A549 (cell line): ENCODE results near the gene FPR2.

Experiments
- CEBPB ChIP-seq, 2 experiments: fragments of >200 bp in 1 of 2; sonication (Bioruptor Twin) in 1 of 2; formaldehyde crosslinking in 1 of 2; IDR thresholded peaks; 2 replicates each; pipeline ENCODE4 v1.6.1; 2012 to 2016
- EP300 ChIP-seq, 2 experiments: fragments of >200 bp; sonication (Bioruptor Twin); formaldehyde crosslinking; IDR thresholded peaks; 2 replicates in 1 of 2; 3 replicates in 1 of 2; pipeline ENCODE4 v1.6.1; 2016 to 2017
- HEYL ChIP-seq: fragments of 250-450 bp; sonication (Bioruptor Pico); IDR thresholded peaks from 2 replicates; pipeline ENCODE4 v1.8.0; 2021; ENCODE audit warnings: mild to moderate bottlenecking, moderate library complexity
- KDM1A ChIP-seq: fragments of 200-600 bp; sonication (generic); IDR thresholded peaks from 2 replicates; pipeline ENCODE4 v1.6.1; 2016; ENCODE audit warnings: low read depth, mild to moderate bottlenecking
- NR3C1 ChIP-seq: fragments of >200 bp; sonication (Bioruptor Twin); formaldehyde crosslinking; IDR thresholded peaks from 3 replicates; pipeline ENCODE4 v1.6.1; 2017
- POLR2A ChIP-seq: IDR thresholded peaks from 2 replicates; pipeline ENCODE4 v1.6.1; 2012; ENCODE audit warnings: mild to moderate bottlenecking, low read length
- POLR2AphosphoS2 ChIP-seq: conservative IDR thresholded peaks from 2 replicates; pipeline ENCODE4 v1.6.1; 2012; ENCODE audit warnings: low read length, improper control_type of control experiment, inconsistent platforms
- RCOR1 ChIP-seq: fragments of 150-350 bp; IDR thresholded peaks from 2 replicates; pipeline ENCODE4 v1.6.1; 2014; ENCODE audit warnings: antibody characterized with exemption, low read length, low read depth
- REST ChIP-seq: fragments of 200-600 bp; sonication (generic); IDR thresholded peaks from 2 replicates; pipeline ENCODE4 v1.6.1; 2016; ENCODE audit warnings: antibody characterized with exemption, mild to moderate bottlenecking, moderate library complexity
- RFX5 ChIP-seq: fragments of 450-650 bp; IDR thresholded peaks from 2 replicates; pipeline ENCODE4 v1.7.1; 2014; ENCODE audit warnings: antibody characterized with exemption, mild to moderate bottlenecking, moderate library complexity
- RNF2 ChIP-seq: fragments of 200-600 bp; sonication (generic); IDR thresholded peaks from 2 replicates; pipeline ENCODE4 v1.6.1; 2016; ENCODE audit warnings: low read depth, mild to moderate bottlenecking, antibody characterized with exemption, moderate library complexity, borderline replicate concordance
- SMC3 ChIP-seq: fragments of >200 bp; sonication (Bioruptor Twin); formaldehyde crosslinking; IDR thresholded peaks from 3 replicates; pipeline ENCODE4 v1.6.1; 2018; ENCODE audit warnings: inconsistent platforms
- USF2 ChIP-seq: fragments of 450-650 bp; IDR thresholded peaks from 2 replicates; pipeline ENCODE4 v1.6.1; 2014; ENCODE audit warnings: antibody characterized with exemption
- TF ChIP-seq, protein P1 (sequence below): fragments of >200 bp; sonication (Bioruptor Twin); formaldehyde crosslinking; IDR thresholded peaks from 3 replicates; pipeline ENCODE4 v1.5.1; 2016

DNA sequence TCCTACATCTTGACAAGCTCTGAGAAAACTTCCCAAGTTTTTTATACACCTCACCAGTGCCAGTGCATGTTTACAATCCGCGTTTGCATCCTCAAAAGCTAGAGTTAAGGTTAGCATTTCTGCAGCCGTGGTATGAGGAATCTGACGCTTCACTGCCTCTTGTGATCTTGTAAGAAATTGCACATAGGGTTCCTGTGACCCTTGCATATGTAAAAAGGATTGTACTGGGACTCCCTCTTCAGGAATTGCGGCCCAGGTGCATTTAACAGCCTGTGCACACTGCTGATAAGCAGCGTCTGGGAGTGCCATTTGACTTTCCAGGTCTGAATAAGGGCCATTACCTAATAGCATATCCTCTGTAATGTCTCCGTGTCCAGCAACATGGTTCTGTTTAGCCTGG lies 49.2 kb downstream of the FPR2 start:
- TF ChIP-seq EP300 (IDR thresholded peaks at IDR 0.05) (no peak), USF2 (no peak), NR3C1 (no peak), HEYL (no peak), REST (no peak), SMC3 (no peak), RFX5 (no peak), RNF2 (no peak), POLR2A (no peak), CEBPB (IDR thresholded peaks at IDR 0.05) (no peak), KDM1A (no peak), POLR2AphosphoS2 (no peak), RCOR1 (no peak)
- TF ChIP-seq, protein P1, sequence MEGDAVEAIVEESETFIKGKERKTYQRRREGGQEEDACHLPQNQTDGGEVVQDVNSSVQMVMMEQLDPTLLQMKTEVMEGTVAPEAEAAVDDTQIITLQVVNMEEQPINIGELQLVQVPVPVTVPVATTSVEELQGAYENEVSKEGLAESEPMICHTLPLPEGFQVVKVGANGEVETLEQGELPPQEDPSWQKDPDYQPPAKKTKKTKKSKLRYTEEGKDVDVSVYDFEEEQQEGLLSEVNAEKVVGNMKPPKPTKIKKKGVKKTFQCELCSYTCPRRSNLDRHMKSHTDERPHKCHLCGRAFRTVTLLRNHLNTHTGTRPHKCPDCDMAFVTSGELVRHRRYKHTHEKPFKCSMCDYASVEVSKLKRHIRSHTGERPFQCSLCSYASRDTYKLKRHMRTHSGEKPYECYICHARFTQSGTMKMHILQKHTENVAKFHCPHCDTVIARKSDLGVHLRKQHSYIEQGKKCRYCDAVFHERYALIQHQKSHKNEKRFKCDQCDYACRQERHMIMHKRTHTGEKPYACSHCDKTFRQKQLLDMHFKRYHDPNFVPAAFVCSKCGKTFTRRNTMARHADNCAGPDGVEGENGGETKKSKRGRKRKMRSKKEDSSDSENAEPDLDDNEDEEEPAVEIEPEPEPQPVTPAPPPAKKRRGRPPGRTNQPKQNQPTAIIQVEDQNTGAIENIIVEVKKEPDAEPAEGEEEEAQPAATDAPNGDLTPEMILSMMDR, result no peak
